GM18520 (cell line): ENCODE measurements around the gene ZNF398.
"Not testable (repeated sequence)": the region's sequence is repeated elsewhere in the genome, so short reads cannot be mapped to it uniquely, and the experiment has no call there.

ENCODE experiments used
- ATAC-seq: cut with Tn5 transposase; IDR thresholded peaks from one replicate; pipeline ENCODE4 v1.9.1; 2021; ENCODE audit not compliant: unreplicated experiment

Gene ZNF398

DNA sequence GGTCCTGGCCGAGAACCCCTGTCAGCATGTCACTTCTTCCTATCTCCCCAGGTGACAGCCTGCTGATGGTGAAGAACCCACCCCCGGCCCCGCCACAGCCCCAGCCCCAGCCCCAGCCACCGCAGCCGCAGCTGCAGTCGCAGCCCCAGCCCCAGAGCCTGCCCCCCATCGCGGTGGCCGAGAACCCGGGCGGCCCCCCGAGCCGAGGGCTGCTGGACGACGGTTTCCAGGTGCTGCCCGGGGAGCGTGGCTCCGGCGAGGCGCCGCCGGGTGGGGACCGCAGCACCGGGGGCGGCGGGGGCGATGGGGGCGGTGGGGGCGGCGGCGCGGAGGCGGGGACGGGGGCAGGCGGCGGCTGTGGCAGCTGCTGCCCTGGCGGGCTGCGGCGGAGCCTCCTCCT lies 76.5 kb downstream of the ZNF398 start:
- no peak for ATAC-seq

DNA sequence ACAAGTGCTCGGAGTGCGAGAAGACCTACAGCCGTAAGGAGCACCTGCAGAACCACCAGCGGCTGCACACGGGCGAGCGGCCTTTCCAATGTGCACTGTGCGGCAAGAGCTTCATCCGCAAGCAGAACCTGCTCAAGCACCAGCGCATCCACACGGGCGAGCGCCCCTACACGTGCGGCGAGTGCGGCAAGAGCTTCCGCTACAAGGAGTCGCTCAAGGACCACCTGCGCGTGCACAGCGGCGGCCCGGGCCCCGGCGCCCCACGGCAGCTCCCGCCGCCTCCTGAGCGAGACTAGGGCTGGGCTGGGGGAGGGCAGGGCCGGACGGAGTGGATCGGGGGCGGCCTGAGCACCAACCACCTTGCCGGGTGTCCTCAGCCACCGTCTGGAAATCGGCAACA lies 77.1 kb downstream of the ZNF398 start:
- ATAC-seq = no peak

- no peak for ATAC-seq
Observed at GRCh38 chr7:149225106-149225505, 77.9 kb downstream of the ZNF398 start.

- no peak for ATAC-seq
Observed at GRCh38 chr7:149225656-149226055, 78.4 kb downstream of the ZNF398 start.

DNA sequence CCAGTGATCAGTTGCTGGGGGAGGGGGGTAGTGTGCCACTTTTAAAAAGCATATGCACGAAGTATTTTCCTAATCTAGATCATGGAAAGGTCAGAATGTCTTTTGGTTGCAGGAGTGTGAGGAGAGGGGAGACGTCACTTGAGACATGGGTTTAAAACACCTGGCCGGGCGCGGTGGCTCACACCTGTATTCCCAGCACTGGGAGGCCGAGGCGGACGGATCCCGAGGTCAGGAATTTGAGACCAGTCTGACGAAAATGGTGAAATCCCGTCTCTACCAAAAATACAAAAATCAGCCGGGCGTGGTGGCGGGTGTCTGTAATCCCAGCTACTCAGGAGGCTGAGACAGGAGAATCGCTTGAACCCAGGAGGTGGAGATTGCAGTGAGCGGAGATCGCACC lies 79.1 kb downstream of the ZNF398 start:
- not testable (repeated sequence) for ATAC-seq

- ATAC-seq = no peak
Observed at GRCh38 chr7:149226840-149227494, 79.7 kb downstream of the ZNF398 start.

DNA sequence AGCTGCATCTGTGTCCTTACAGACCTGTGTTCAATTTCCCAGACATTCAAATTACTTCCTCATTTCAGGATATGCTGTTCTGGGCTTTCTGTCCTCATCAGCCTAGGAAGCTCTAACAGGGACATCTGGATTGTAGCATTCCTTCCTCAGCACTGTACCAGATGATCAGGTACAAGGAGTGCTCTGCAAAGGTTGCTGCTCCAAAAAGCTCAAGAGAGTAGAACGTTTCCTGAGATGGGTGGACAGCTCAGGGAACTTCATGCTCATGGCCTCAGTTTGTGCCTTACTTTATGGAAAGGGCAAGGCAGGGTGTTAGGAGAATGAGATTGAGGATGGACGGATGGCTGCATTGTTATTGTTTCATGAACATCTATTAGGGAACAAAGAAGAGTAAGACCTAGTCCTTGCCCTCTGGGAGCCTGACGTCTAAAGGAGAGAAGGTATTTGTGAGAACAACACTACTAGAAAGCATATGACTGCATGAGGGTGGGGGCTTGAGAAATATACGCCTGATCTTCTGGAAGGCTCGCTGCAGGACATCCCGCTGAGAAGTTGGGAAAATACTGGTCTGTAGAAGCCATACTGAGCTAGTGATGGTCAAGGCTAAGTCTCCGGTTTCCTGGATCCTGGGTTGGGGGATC lies 81.7 kb downstream of the ZNF398 start:
- ATAC-seq = no peak

DNA sequence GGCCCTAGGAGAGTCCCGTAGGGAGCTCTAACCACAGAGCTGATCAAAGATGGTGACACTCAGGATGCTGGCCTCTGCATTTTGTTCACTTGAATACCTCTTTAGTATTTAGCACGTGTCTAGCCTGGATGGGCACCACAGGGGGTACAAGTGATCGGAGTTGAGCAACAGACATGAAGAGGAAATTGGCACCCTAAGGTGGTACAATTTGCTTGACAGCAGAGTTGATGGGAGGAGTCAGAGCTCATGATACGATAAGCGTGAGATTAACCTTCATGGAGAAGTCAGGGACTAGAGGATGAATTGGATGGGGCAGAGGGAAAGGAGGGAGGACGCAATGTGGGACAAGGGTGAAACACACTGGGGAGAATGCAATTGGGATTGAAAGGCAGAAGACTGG lies 82.3 kb downstream of the ZNF398 start:
- ATAC-seq = no peak

- no peak for ATAC-seq
Observed at GRCh38 chr7:149232362-149232761, 85.1 kb downstream of the ZNF398 start.
